ENCODE data around the gene PBX2.

DNA sequence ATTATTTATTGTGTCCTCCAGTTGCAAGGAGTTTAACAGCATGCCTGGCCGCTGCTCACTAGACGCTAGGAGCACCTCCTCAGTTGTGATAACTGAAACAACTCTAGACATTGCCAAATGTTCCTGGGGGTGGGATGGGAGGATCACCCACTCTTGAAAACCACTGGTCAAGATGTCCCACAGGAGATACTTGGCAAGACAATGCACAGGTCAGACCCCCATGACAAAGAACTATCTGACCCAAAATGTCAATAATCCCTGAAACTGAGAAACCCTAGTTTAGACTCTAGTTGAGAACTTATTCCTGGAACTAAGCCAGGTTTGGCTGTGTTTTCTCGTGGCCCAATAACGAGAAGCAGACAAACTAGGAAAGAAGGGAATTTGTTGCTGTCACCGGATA is 50.4 kb downstream of the PBX2 start:
- TF ChIP-seq, protein P1, sequence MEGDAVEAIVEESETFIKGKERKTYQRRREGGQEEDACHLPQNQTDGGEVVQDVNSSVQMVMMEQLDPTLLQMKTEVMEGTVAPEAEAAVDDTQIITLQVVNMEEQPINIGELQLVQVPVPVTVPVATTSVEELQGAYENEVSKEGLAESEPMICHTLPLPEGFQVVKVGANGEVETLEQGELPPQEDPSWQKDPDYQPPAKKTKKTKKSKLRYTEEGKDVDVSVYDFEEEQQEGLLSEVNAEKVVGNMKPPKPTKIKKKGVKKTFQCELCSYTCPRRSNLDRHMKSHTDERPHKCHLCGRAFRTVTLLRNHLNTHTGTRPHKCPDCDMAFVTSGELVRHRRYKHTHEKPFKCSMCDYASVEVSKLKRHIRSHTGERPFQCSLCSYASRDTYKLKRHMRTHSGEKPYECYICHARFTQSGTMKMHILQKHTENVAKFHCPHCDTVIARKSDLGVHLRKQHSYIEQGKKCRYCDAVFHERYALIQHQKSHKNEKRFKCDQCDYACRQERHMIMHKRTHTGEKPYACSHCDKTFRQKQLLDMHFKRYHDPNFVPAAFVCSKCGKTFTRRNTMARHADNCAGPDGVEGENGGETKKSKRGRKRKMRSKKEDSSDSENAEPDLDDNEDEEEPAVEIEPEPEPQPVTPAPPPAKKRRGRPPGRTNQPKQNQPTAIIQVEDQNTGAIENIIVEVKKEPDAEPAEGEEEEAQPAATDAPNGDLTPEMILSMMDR (IDR thresholded peaks at IDR 0.05; ENCODE audit: low read length), result no peak
- no peak for TF ChIP-seq EZH2 (IDR thresholded peaks at IDR 0.05; ENCODE audit: borderline replicate concordance, low read length)

Measured in OCI-LY1 (cell line).